ENCODE data around the gene SNED1. TPM values are rescaled to one million over a fixed set of nuclear protein-coding genes. Genes with fewer than 3 reads are reported as not detected.

SNED1 gene
- total RNA-seq, 1 donor from 2014 or later, result 2.3 TPM

DNA sequence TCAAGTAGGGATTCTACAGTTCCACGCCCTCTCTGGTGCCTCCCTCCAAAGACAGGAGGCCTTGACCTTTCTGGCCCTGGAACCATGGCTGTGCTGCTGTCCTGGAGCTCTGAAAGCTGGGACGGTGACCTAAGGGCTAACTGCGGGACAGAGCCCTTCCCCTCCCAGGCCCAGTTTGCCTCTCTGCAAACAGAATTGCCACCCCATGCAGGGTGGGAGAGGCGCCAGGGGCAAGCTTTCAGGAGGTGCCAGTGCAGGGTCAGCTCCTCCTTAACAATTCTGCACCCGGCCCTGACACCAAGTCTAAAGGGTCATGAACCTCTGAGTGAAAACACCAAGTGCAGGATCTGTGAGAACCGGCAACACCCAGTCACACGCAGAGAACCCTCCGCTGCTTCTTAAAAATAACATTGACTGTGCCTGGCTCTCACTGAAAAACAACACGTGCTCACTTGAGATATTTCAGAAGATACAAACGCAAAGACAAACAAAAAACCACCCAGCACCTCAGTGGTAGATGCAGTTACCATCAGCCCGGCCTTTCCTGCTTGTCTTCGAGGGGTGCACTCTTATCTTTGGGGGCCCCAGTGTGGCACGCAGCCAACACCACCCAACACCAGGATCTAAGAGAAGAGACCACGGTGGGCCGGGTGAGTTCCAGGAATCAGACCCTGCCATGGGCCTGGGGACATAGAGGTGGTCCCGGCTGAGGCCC is 1.1 kb upstream of the SNED1 start:
- no peak for DNase-seq (ENCODE audit: low spot score)
- Mint-ChIP-seq H3K4me1 (ENCODE audit: unreplicated experiment) (peaks cover 3% of the 10 kb centered on the region), H3K36me3 (ENCODE audit: low read depth, unreplicated experiment) (peaks cover 10% of the 10 kb centered on the region), H3K4me3 (ENCODE audit: unreplicated experiment) (peak overlapping the region; percentile 24), H3K9me3 (ENCODE audit: unreplicated experiment) (no peaks in the 10 kb centered on the region), H3K27ac (ENCODE audit: unreplicated experiment) (peak overlapping the region; percentile 19), H3K27me3 (ENCODE audit: unreplicated experiment) (peaks cover 20% of the 10 kb centered on the region)
- TF ChIP-seq, protein P1, sequence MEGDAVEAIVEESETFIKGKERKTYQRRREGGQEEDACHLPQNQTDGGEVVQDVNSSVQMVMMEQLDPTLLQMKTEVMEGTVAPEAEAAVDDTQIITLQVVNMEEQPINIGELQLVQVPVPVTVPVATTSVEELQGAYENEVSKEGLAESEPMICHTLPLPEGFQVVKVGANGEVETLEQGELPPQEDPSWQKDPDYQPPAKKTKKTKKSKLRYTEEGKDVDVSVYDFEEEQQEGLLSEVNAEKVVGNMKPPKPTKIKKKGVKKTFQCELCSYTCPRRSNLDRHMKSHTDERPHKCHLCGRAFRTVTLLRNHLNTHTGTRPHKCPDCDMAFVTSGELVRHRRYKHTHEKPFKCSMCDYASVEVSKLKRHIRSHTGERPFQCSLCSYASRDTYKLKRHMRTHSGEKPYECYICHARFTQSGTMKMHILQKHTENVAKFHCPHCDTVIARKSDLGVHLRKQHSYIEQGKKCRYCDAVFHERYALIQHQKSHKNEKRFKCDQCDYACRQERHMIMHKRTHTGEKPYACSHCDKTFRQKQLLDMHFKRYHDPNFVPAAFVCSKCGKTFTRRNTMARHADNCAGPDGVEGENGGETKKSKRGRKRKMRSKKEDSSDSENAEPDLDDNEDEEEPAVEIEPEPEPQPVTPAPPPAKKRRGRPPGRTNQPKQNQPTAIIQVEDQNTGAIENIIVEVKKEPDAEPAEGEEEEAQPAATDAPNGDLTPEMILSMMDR (IDR thresholded peaks at IDR 0.05; ENCODE audit: unreplicated experiment), result no peak

DNA sequence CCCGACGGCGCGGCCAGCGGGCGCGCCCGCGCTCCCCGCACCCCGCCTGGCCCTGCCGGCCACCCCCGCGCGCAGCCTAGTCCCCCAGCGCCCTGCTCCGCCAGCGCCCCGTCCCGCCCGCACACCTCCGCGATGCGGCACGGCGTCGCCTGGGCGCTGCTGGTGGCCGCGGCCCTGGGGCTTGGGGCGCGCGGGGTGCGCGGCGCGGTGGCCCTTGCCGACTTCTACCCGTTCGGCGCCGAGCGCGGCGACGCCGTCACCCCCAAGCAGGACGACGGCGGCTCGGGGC is 232 bp downstream of the SNED1 start:
- peaks cover 19% of the 10 kb centered on the region for H3K27me3 Mint-ChIP-seq (ENCODE audit: unreplicated experiment)
- DNase-seq (ENCODE audit: low spot score), result no peak

DNA sequence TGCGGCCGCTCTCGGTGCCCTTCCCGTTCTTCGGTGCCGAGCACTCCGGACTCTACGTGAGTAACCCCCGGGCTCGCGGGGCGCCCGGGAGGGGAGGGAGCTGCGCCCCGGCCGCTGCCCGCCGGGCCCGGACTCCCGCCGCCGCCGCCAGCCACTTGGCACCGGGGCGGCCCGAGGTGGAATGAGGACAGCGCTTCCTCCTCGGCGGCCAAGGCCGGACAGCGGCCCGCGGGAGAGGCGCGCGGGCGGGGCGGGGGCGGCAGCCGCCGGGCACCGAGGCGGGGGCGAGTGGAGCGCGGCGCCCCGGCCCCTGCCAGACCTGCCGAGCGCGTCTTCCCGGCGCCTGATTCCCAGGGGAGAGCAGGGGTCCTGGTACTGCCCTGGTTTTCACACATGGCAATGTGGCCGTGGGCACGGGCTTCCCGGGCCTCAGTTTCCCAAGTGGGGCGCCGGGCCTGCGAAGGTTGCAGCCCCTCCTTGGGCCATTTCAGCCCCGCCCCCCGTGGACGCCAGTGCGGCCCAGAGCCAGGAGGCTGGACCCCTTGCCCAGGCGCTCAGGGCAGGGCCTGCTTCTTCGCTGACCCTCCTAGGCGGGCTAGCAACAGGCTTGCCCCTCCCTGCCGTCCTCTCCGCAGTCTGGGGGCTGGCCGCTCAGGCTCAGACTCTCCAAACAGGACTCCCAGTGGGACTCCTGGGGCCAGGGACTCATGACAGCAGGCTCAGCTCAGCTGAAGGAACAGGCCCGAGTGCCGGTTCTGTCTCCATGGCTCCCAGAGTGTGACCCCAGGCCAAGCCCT is 775 bp downstream of the SNED1 start:
- TF ChIP-seq, protein P1 (IDR thresholded peaks at IDR 0.05; ENCODE audit: unreplicated experiment), result no peak
- H3K4me3 Mint-ChIP-seq (ENCODE audit: unreplicated experiment), result peak overlapping the region; percentile 77
- peaks cover 10% of the 10 kb centered on the region for H3K36me3 Mint-ChIP-seq (ENCODE audit: low read depth, unreplicated experiment)

More for the DNA sequence above, 232 bp downstream of the SNED1 start:
- Mint-ChIP-seq H3K9me3 (ENCODE audit: unreplicated experiment) (no peaks in the 10 kb centered on the region), H3K27ac (ENCODE audit: unreplicated experiment) (no peak overlapping the region), H3K36me3 (ENCODE audit: low read depth, unreplicated experiment) (peaks cover 10% of the 10 kb centered on the region), H3K4me1 (ENCODE audit: unreplicated experiment) (peaks cover 3% of the 10 kb centered on the region), H3K4me3 (ENCODE audit: unreplicated experiment) (no peak overlapping the region)
- TF ChIP-seq, protein P1 (IDR thresholded peaks at IDR 0.05; ENCODE audit: unreplicated experiment), result no peak

DNA sequence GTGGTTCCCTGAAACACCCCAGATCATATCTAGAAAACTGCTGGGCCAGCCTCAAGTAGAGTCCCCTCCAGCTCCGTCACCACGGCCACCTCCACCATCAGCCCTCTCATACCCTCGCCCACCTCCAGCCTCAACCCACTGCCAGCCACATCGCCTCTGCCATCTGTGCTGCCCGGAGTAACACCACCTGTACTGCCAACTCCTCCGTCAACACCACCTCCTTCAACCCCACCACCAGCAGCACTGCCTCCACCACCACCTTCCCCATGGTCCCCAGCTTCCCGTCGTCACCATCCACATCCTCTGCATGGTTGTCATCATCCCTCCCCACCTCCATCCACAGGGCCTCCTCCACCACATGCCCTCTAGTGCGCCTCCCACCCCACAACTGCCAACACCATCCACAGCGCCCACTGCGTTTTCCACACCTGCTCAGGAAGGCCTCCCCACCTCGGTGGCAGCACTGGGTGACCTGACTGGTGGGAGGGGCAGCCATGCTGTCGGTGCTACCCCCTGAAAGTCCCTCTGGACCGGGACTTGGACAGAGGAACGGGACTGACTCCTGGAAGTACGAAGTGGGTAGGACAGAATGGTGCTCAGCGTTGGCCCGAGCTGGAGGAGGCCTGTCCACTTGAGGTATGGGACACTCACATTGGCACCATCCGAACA is 1.6 kb downstream of the SNED1 start:
- no peak overlapping the region for H3K27ac Mint-ChIP-seq (ENCODE audit: unreplicated experiment)
- peak overlapping the region; percentile 77 for H3K4me3 Mint-ChIP-seq (ENCODE audit: unreplicated experiment)
- TF ChIP-seq, protein P1 (IDR thresholded peaks at IDR 0.05; ENCODE audit: unreplicated experiment), result no peak
- H3K27me3 Mint-ChIP-seq (ENCODE audit: unreplicated experiment), result peaks cover 21% of the 10 kb centered on the region
- H3K4me1 Mint-ChIP-seq (ENCODE audit: unreplicated experiment), result peaks cover 3% of the 10 kb centered on the region
- peaks cover 10% of the 10 kb centered on the region for H3K36me3 Mint-ChIP-seq (ENCODE audit: low read depth, unreplicated experiment)
- no peaks in the 10 kb centered on the region for H3K9me3 Mint-ChIP-seq (ENCODE audit: unreplicated experiment)
- no peak for DNase-seq (ENCODE audit: low spot score)

More for the DNA sequence above, 775 bp downstream of the SNED1 start:
- Mint-ChIP-seq H3K27me3 (ENCODE audit: unreplicated experiment) (peaks cover 21% of the 10 kb centered on the region), H3K4me1 (ENCODE audit: unreplicated experiment) (peaks cover 3% of the 10 kb centered on the region), H3K9me3 (ENCODE audit: unreplicated experiment) (no peaks in the 10 kb centered on the region), H3K27ac (ENCODE audit: unreplicated experiment) (no peak overlapping the region)
- DNase-seq (ENCODE audit: low spot score), result peak; percentile 25
